Activated CD4-positive, CD25-positive, alpha-beta regulatory T cell treated with anti-CD3 and anti-CD28 coated beads, Interleukin-2, amount 50 U/mL, for 72 hours (primary cell): Measurements from ENCODE around the gene CTTNBP2NL.
"Not testable (repeated sequence)": the region's sequence is repeated elsewhere in the genome, so short reads cannot be mapped to it uniquely, and the experiment has no call there.

ENCODE experiments used
- DNase-seq: peaks from one replicate; pipeline ENCODE4 v3.0.0; 2021

Gene CTTNBP2NL

DNA sequence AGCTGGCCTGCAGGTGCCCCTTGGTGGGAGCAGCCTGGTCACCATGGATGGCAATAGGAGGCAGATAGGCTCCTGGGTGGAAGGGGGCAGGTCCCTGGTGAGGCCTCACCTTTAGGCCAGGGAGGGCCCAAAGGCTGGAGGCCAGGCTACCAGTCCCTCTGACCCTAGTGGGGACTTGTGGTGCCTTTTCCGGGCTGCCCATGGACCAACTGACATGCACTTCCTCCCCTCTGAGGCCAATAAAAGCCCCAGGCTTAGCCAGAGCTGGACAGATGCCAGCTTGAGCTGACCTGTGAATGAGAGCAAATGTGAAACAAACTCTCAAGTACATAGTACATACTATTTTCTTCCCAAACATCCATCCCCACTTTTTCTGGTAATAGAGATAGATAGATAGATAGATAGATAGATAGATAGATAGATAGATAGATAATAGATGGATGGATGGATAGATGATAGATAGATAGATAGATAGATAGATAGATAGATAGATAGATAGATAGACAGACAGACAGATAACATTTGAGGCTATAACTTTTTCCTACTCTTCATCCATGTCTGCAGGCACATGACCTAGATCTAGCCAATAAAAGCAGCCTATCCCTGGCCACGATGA, 9.2 kb upstream of the CTTNBP2NL start:
- no peak for DNase-seq

DNA sequence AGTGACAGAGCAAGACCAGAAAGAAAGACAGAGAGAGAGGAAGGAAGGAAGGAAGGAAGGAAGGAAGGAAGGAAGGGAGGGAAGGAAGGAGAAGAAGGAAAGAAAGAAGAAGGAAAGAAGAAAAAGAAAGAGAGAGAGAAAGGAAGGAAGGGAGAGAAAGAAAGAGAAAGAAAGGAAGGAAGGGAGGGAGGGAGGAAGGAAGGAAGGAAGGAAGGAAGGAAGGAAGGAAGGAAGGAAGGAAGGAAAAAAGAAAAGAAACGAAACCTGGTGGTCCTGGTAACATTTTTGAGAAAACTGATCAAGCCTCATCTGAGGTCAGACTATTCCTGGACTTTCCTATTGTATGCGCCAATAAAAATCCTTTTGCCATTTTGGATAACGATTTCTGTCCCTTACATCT, 8.2 kb upstream of the CTTNBP2NL start:
- DNase-seq: no peak

DNA sequence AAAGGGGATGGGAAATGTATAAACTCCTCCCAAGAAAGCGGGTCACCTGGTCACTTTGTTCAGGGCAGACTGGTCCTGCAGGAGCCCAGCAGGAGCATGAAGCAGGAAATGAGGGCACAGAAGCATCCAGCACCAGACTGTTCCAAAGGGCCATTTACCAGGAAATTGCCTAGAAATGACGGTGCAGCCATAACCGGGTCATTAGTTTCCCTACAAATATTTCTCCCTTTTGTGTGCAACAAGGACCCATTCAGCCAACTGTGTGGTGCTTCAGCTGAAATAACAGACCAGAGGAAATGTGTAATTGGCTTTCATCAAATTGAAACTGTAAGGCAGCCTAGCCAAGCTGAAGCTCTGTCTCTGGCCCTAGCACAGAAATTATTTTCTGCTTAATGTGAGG, 7.6 kb upstream of the CTTNBP2NL start:
- no peak for DNase-seq

DNA sequence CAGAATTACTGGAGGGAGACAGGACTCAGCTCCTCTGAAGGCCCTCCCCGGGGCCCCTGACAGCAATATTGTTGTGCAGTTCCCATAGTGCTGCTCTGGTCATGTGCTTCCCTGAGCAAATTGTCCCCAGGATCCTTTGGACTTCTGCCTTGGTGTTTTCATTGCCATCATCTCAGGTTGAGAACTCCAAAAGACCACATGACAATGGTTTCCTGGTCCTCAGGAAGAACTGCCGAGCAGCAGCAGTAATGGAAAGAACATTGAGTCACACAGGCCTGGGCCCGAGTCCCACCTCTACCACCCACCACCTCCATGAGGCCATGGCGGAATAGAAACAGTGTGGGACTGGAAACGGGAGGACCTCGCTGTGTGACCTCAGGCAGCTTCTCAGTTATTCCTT, 6.3 kb upstream of the CTTNBP2NL start:
- DNase-seq: no peak

DNA sequence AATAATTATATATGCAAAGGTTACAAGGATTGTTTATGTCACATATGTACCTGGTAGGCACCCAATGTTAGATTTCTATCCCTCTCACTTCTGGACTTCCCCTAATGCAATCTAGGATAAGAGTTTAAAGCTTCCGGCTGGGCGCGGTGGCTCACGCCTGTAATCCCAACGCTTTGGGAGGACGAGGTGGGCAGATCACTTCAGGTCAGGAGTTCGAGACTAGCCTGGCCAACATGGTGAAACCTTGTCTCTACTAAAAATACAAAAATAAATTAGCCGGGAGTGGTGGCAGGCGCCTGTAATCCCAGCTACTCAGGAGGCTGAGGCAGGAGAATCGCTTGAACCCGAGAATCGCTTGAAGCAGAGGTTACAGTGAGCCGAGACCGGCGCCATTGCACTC, 5.7 kb upstream of the CTTNBP2NL start:
- not testable (repeated sequence) for DNase-seq

DNA sequence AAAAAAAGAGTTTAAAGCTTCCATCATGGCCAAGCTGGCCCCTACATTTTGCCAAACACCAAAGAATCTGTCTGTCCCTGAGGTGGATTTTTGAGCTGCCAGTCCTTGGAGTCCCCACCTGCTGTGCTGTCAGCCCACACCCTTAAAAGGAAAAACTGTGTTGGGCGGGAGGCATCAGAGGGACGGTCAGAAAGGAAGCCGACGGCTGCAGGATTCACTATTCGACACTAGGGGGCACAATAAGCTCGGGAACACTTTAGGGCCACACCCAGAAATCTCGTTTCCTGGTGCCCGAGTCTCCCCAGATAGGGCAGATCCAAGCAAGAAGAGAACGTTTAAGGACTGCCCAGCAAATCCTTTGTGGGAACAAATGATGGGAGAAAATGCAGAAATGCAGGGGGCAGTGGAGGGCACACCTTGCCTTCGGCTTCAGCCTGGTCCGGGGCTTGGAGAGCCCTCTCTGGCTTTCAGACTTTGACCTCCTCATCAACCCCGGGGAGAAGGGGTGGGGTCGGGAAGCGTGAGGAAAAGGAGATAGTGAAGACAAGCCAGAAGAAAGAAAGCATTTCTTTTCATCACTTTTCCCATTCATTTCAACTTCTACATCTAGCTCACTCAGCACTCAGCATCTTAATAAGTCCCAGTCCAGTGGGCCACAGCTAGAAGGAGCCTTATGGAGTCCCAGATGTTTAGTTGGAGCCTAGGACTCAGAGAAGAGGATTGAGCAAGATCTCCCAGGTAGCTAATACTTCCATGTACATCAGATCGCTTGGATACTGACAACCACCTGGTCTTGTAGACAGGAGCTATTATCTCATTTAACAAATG, 5.0 kb upstream of the CTTNBP2NL start:
- peak; percentile 81 for DNase-seq

DNA sequence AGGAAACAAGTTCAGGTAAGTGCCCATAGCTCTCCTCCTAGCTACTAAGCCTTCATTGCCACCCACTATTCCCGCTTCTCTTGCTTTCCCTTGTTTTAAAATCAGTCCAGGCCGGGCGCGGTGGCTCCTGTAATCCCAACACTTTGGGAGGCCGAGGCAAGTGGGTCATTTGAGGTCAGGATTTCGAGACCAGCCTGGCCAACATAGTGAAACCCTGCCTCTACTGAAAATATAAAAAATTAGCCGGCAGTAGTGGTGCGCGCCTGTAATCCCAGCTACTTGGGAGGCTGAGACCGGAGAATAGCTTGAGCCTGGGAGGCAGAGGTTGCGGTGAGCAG, 4.4 kb upstream of the CTTNBP2NL start:
- no peak for DNase-seq

DNA sequence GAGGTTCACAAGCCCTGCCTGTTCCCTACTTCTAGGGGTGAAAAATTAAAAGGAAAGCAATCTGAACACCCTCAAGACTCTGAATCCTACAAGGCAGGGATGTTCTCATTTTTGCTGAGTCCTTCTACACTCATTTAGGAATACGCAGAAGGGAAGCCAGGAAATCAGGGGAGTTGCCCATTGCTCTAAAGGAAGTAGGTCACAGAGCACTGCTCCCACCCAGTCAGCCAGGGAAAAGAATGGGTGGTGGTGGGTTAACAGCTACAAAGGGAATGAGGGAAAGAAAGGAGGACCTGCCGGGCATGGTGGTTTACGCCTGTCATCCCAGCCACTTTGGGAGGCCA, 2.4 kb upstream of the CTTNBP2NL start:
- no peak for DNase-seq

DNA sequence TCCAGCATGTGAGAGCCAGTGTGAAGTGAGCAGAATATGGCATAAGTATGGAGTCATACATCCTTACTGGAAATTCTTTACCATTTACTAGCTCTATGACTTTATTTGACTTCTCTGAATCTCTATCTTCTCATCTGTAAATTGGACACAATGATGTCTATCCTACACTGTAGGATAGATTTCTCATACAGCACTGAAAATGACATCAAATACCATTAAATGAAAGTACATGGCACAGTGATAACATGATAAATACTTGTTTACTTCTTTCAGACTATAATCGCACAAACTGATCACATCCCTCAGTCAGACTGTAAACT, 1.3 kb upstream of the CTTNBP2NL start:
- DNase-seq: no peak

DNA sequence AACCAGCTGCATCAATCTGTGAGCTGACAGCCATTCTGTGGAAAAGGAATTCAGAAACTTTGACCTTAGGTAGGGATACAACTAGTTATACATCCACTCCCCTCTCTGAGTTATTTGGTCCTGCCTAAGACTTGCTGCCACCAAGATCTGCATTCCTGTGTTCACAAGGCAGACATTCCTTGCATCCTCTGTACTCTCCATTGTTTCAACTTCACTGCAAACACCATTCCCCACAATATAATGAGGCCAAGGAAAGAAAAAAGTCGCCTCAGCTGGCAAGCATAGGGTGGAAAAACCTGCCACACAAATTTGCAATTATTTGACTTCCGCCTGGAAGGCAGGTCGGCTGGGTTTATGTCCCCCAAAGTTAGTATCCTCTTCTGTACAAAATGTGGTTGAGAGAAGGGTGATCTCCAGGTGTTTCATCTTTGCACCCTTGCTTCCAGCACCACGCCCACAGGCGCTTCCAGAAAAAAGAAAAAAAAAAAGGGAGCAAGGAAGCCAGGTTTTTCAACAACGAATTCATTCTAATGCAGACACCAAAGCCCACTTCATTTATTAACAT, 676 bp upstream of the CTTNBP2NL start:
- no peak for DNase-seq

DNA sequence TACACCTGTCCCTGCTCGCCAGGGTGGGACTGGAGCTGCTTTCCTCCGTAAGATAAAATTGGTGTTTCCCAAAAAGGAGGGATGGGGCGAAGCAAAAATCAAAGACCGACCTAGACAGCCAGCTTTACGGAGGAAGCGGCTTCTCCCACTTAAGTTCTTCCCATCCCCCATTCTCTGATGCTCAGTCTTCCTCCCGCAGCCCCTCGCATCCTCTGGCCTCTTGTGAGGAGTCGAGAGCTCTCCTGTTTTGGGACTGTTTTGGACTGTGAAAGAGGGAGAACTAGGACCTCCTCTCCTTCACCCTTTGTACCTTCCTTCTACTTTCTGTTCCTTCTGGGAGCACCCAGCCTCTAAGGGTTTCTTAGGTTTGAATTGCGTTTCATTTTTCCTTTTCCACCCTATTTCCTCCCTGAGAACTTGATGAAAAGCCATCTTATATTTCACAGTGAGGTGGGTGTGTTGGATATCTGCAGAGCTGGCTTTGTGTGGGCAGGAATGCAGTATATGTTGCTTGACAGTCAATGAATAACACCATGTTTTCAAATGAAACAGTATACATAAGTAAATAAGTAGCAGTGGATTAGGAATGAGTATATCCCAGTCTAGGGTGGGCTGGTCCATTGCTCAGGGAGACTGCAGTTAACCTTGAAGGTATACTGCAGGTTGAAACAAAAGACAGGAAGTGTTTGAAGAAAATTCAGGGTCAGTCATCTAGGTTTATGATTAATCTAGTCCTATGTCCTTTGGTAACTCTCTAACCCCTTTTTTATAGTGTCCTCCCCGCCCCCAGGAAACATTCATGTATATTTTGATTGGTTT, 848 bp downstream of the CTTNBP2NL start:
- no peak for DNase-seq

DNA sequence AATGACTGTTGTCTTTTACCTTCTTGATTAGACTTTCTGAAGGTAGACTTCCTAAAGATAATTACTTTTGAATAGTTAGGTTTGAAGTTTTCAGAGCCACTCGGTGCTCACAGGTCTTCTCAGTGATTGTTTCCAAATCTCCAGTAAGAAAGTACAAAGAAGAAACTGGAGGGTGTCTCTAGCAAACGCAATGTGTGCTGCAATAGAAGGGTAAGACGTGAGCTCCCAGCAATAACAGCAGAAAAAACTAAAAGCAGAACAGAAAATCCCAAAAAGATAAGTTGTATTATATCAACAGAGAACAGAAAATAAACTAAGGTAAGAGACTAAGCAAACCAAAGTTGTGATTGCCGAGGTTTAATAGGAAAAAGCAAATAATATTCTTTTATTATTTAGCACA, 1.8 kb downstream of the CTTNBP2NL start:
- DNase-seq: no peak

DNA sequence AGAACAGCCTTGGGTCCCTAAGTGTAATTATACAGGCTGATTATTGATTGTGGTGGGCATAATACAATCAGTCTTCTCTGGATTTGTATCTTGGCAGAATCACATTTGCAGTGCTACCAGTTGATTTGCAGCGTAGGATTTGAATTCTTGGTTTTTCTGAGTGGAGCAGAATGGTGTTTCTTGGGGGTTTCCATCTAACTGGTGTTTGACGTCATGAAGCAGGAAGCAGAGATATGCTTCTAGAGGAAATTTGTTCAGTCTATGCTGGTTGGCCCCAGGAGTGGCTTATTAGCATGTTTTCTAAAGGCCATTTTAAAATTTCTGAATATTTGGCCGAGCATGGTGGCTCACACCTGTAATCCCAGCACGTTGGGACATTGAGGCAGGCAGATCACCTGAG, 3.4 kb downstream of the CTTNBP2NL start:
- DNase-seq: no peak

DNA sequence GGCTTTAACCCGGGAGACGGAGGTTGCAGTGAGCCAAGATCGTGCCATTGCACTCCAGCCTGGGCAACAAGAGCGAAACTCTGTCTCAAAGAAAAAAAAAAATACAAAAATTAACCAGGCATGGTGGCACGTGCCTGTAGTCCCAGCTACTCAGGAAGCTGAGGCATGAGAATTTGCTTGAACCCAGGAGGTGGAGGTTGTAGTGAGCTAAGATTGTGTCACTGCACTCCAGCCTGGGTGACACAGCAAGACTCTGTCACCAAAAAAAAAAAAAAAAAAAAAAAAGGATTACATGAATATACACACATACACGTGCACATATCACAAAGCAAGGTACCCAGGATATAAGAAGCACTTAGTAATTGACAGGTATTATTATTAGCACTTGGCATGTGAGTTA, 4.7 kb downstream of the CTTNBP2NL start:
- DNase-seq: not testable (repeated sequence)

DNA sequence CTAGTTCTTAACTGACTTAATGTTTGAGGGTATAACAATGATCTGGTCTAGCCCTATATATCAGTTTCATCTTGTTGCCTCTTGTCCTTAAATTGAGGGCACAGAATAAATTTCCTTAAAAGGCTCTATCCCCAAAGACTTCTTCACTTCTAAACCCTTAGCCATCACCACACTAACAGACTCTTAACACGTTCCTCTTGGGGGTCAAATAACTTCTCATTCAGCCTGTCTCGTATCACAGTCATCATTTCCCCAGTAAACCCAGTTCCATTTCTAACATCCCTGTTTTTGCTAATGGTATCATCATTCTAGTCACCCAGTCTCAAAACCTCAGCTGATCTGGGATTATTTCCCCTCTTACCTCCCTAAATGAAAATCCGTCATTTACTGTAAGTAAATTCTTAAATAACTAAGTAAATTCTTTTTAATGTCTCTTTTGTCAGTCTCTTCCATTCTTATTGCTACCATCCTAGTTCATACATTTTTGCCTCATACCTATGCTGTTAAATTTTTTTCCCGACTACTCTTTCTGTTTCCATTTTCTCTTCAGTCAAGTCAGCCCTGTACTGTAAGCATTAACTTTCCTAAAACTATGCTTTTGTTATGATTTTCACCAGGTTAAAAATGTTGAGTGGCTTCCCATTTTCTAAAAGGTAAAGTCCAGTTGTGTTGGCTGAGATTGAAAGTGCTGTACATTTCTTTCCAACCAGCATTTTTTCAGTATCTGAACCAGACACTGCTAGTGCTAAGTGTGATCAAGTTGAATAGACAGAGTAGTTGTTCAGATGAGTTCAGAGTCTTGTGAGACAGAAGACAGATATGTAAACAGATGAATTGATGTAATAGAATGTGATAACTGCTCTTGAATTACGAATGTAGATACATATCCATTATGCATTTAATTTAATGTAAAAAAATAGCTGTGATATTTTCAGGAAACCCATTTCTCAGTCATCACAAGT, 6.9 kb downstream of the CTTNBP2NL start:
- no peak for DNase-seq

DNA sequence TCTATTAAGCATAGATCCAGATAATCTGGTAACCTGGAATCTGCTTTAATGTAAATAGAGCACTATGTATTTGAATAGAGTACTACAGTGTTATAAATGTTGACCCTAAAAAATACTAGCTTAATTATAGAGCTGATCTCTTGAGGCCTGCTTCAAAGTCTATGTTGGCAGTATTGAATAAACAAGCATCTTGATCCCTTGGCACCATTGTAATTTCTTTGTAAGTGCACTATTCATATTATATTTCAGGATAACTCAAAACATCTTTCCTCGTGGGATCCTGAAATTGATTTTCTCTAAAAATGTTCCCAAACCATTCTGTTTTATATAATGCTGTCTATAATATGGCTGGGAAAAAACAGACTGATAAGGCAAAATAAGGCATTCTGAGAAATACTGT, 10.8 kb downstream of the CTTNBP2NL start:
- DNase-seq: no peak

DNA sequence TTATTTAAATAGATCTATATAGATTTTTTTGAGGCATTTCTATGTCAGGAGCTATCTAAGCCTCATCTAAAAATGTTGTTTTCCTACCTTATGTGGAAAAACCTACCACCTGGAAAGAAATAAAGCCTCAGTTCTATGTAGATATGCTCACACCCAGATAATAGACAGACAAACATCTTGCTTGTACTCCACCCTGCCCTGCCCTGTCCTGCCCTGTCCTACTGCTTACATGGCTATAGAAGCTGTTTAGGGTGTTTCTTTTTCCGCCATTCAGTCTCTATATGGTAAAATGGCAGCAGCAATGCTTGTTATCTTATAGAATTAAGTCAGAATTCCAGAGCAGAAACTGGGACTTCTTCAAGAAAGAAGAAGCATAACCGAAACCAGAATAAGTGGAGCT, 13.4 kb downstream of the CTTNBP2NL start:
- no peak for DNase-seq

DNA sequence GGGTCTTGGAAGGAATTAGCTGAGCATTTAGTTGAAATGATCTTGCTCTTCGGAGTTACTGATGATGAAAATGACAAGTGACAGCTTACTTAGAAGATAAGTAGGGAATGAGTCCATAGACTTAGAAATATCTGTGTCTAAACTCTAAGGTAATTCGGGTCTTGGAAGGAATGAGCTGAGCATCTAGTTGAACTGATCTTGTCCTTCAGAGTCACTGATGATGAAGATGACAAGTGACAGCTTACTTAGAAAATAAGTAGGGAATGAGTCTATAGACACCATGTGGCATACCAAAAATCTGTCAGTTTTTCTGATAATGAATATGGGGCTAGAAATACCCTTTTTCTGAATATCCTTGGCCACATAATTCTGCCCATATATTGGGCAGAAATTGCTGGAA, 14.7 kb downstream of the CTTNBP2NL start:
- DNase-seq: no peak

DNA sequence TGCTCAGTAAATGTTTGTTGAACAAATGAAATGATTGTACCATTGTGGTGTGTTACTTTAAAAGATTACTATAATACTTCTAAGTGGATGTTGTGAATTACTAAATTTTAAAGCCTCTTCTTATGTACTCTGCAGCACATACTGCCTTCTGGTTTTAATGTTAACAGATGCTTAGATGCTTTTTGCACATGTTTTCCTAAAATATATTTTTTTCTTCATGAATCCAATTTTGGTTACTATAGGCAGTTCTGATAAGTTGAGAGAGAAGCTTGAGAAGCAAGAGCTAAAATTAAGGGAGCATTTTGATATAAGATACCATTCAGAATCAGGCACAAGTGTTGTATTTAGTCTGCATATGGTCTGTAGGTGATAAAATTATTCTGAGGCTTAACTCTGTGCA, 21.3 kb downstream of the CTTNBP2NL start:
- no peak for DNase-seq

DNA sequence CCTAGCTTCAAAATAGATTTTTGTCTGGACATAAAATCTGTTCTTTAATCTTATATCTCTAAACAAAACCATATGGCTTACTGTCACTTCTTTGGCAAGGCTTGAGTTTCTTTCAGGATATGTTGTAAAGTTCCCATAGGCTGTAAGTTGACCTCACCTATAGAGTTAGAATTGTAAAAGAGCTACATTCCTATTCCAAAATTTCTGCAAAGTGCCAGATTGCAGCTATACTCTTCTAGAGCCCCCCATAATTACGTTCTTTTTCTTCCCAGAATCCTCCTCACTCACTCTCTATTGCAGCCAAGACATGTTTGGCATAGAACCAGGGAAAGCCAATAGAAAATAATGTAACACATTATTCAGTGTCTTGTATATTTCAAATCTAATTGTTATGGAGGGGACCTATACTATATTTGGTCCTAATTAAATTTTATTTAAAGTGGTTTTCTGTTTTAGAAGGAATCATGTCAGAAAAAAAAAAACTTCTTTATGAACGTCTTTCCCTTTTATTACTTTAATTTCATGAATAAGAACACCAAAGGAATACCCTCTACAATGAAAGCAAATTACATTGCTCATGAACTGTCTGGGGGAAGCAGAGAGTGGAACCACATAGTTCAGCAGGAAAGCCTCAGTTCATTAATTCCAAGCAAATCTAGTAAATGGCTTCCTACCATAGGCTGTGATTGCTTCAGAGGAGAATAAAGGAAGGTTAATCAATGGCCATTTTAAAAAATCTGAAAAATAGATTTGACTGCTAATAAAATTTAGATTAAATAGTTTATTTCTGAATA, 22.3 kb downstream of the CTTNBP2NL start:
- DNase-seq: no peak

DNA sequence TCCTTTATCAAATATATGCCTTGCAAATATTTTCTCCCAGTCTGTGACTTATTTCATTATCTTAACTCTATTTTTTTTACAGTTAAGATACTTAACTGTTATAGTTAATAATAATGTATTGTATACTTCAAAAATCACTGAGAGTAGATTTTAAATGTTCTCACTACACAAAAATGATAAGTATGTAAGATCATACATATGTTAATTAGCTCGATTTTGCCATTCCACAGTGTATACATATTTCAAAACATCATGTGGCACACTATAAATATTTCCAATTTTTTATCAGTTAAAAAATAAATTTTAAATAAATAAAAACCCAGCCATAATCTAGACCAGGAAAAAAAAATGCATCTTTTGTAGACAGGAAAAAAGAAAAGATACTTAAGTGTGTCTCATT, 27.2 kb downstream of the CTTNBP2NL start:
- DNase-seq: no peak

DNA sequence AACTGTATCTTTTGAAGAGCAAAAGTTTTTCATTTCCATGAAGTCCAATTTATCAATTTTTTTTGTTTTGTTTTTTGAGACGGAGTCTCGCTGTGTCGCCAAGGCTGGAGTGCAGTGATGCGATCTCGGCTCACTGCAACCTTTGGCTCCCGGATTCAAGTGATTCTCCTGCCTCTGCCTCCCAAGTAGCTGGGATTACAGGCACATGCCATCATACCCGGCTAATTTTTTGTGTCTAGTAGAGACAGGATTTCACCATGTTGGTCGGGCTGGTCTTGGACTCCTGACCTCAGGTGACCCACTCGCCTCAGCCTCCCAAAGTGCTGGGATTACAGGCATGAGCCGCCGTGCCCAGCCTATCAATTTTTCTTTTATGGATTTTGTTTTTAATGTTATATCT, 27.7 kb downstream of the CTTNBP2NL start:
- DNase-seq: not testable (repeated sequence)
